Endothelial cell of umbilical vein (primary cell): ENCODE measurements around the gene ATG14. TPM values are rescaled to one million over a fixed set of nuclear protein-coding genes. Genes with fewer than 3 reads are reported as not detected.

Experiments used
- BruUV-seq: library from RNA; stranded (reverse); fragments of 400-500 nt; replicated peaks from 2 replicates; lab custom pipeline; 2021; lab: Mats Ljungman, UMichigan
- CTCF ChIA-PET: fragments of 300-600, 350-600 bp; sonication (Branson Sonifier 250); formaldehyde crosslinking; loops from one replicate; lab custom pipeline; 2021; ENCODE audit warnings: antibody characterized with exemption, inconsistent platforms; lab: Charles Lee
- POLR2A ChIA-PET: fragments of 300-600, 350-600 bp; sonication (Branson Sonifier 250); formaldehyde crosslinking; loops from one replicate; lab custom pipeline; 2021; ENCODE audit warnings: antibody characterized with exemption, inconsistent platforms; lab: Charles Lee
- DNase-seq: peaks from one replicate; pipeline ENCODE4 v3.0.0-alpha.2; 2011; ENCODE audit warnings: low read depth, low spot score
- FAIRE-seq: peaks from 2 replicates; lab custom pipeline; 2011; peaks lifted over from hg19 to GRCh38; lab: Jason Lieb, UNC
- H2AFZ ChIP-seq: 2 replicates; pipeline ENCODE4 v1.6.0; 2012; ENCODE audit warnings: low read depth, low read length, control low read depth, inconsistent platforms
- H3K27ac ChIP-seq: 2 replicates; pipeline ENCODE4 v1.5.1; 2011; ENCODE audit warnings: low read depth, mild to moderate bottlenecking, control low read depth, low read length, moderate library complexity; ENCODE audit not compliant: insufficient read depth
- H3K27me3 ChIP-seq, 2 experiments: 2 replicates each; pipeline versions ENCODE4 v1.6.0 to v1.6.1; 2011; ENCODE audit warnings: low read length in 2 of 2, mixed read lengths in 1 of 2; ENCODE audit not compliant: control insufficient read depth in 2 of 2, insufficient read depth in 2 of 2
- H3K36me3 ChIP-seq, 2 experiments: 2 replicates in 1 of 2; 3 replicates in 1 of 2; pipeline ENCODE4 v1.5.1; 2011; ENCODE audit warnings: low read length in 2 of 2, mild to moderate bottlenecking in 1 of 2, moderate library complexity in 1 of 2; ENCODE audit not compliant: control insufficient read depth in 2 of 2, insufficient read depth in 2 of 2; ENCODE audit errors: extremely low read depth in 1 of 2
- H3K4me1 ChIP-seq: 3 replicates; pipeline ENCODE4 v1.5.1; 2011; ENCODE audit warnings: mild to moderate bottlenecking, low read length; ENCODE audit not compliant: control insufficient read depth, insufficient read depth; ENCODE audit errors: extremely low read depth
- H3K4me2 ChIP-seq: 2 replicates; pipeline ENCODE4 v1.6.1; 2011; ENCODE audit warnings: low read length, control low read depth, mixed read lengths; ENCODE audit not compliant: insufficient read depth
- H3K4me3 ChIP-seq, 3 experiments: fragments of 200-600 bp in 1 of 3; sonication (generic), shearing (Covaris generic) in 1 of 3; replicated peaks in 1 of 3; 2 replicates each; pipeline ENCODE4 v1.5.1; 2011 to 2016; ENCODE audit warnings: control low read depth in 3 of 3, low read length in 3 of 3, mild to moderate bottlenecking in 2 of 3, inconsistent platforms in 1 of 3, low read depth in 1 of 3, moderate library complexity in 1 of 3; ENCODE audit not compliant: insufficient read depth in 1 of 3
- H3K79me2 ChIP-seq: 2 replicates; pipeline ENCODE4 v1.6.0; 2012; ENCODE audit warnings: low read length, inconsistent platforms; ENCODE audit not compliant: control insufficient read depth, insufficient read depth
- H3K9ac ChIP-seq: replicated peaks from 2 replicates; pipeline ENCODE3; 2011; ENCODE audit warnings: low read length, control low read depth; ENCODE audit not compliant: insufficient read depth; ENCODE audit errors: extremely low read depth
- H3K9me1 ChIP-seq: replicated peaks from 3 replicates; pipeline ENCODE4 v1.6.0; 2011; ENCODE audit warnings: mild to moderate bottlenecking, low read length; ENCODE audit not compliant: control insufficient read depth, insufficient read depth; ENCODE audit errors: extremely low read depth
- H3K9me3 ChIP-seq: replicated peaks from 2 replicates; pipeline ENCODE4 v1.5.1; 2012; ENCODE audit warnings: low read length, inconsistent platforms; ENCODE audit not compliant: control insufficient read depth, insufficient read depth
- H4K20me1 ChIP-seq: replicated peaks from 2 replicates; pipeline ENCODE3; 2011; ENCODE audit warnings: mild to moderate bottlenecking, low read length; ENCODE audit not compliant: control insufficient read depth, insufficient read depth; ENCODE audit errors: extremely low read depth
- EZH2 ChIP-seq: IDR thresholded peaks from 2 replicates; pipeline ENCODE4 v1.6.1; 2012; ENCODE audit warnings: borderline replicate concordance, low read depth, mild to moderate bottlenecking, moderate library complexity, low read length, inconsistent platforms; ENCODE audit not compliant: severe bottlenecking
- FOS ChIP-seq: IDR thresholded peaks from 2 replicates; pipeline ENCODE4 v1.6.1; 2011; ENCODE audit warnings: mild to moderate bottlenecking, low read length, moderate library complexity, borderline replicate concordance; ENCODE audit not compliant: insufficient read depth
- GATA2 ChIP-seq: IDR thresholded peaks from 2 replicates; pipeline ENCODE4 v1.7.0; 2011; ENCODE audit warnings: low read depth, mild to moderate bottlenecking, moderate library complexity, mixed read lengths, low read length; ENCODE audit not compliant: insufficient read length, insufficient read depth
- JUN ChIP-seq: IDR thresholded peaks from 2 replicates; pipeline ENCODE4 v1.6.1; 2011; ENCODE audit warnings: borderline replicate concordance, low read depth; ENCODE audit not compliant: insufficient read length, insufficient read depth
- MAX ChIP-seq: IDR thresholded peaks from 2 replicates; pipeline ENCODE4 v1.6.1; 2011; ENCODE audit not compliant: insufficient read depth, insufficient read length
- MYC ChIP-seq: IDR thresholded peaks from one replicate; pipeline ENCODE4 v1.6.1; 2011; ENCODE audit warnings: mild to moderate bottlenecking, low read depth, low read length
- POLR2A ChIP-seq: IDR thresholded peaks from 2 replicates; pipeline ENCODE4 v1.6.1; 2012; ENCODE audit warnings: low read depth, mild to moderate bottlenecking, control low read depth, low read length
- POLR2AphosphoS5 ChIP-seq: IDR thresholded peaks from 2 replicates; pipeline ENCODE4 v1.6.1; 2012; ENCODE audit warnings: low read depth, mild to moderate bottlenecking, control low read depth, low read length, moderate library complexity; ENCODE audit not compliant: insufficient read depth
- dilution Hi-C: fragments of 300-500 bp; cut with MboI; formaldehyde crosslinking; loops from one replicate; pipeline ENCODE4 v1.15.0; 2019; ENCODE audit warnings: low sequenced_read_pairs; ENCODE audit not compliant: extremely low pct_ligation_motif_present
- intact Hi-C: fragments of 100-400 bp; cut with micrococcal nuclease; formaldehyde crosslinking; loops from one replicate; pipeline ENCODE4 v1.10.0; 2022
- polyA plus RNA-seq, 4 experiments: library from polyadenylated mRNA; depleted of rRNA in 3 of 4; stranded (reverse) in 3 of 4; unstranded in 1 of 4; fragments of >200 nt; gene quantifications; 2 replicates each; pipeline versions ENCODE4 v1.2.1 to v1.2.3, GENCODE V29; 2011 to 2012; ENCODE audit warnings: missing spikeins in 1 of 4
- total RNA-seq: library from RNA; stranded (reverse); gene quantifications from 2 replicates; pipeline ENCODE4 v1.2.3, GENCODE V29; 2021
- TF ChIP-seq, protein P1 (sequence below), 2 donors: IDR thresholded peaks; 1 replicate in 1 of 2; 2 replicates in 1 of 2; pipeline ENCODE4 v1.5.1; 2011; ENCODE audit warnings: low read length in 2 of 2, mild to moderate bottlenecking in 2 of 2, moderate library complexity in 2 of 2, control low read depth in 1 of 2, inconsistent platforms in 1 of 2, low read depth in 1 of 2; ENCODE audit not compliant: insufficient read depth in 1 of 2; ENCODE audit errors: extremely low read depth in 1 of 2

Gene ATG14
- total and polyA plus RNA-seq, 2 donors (not counting 3 experiments of a cell fraction or from before 2014, with no cell fraction given), result 5.9 to 10.0 TPM

DNA sequence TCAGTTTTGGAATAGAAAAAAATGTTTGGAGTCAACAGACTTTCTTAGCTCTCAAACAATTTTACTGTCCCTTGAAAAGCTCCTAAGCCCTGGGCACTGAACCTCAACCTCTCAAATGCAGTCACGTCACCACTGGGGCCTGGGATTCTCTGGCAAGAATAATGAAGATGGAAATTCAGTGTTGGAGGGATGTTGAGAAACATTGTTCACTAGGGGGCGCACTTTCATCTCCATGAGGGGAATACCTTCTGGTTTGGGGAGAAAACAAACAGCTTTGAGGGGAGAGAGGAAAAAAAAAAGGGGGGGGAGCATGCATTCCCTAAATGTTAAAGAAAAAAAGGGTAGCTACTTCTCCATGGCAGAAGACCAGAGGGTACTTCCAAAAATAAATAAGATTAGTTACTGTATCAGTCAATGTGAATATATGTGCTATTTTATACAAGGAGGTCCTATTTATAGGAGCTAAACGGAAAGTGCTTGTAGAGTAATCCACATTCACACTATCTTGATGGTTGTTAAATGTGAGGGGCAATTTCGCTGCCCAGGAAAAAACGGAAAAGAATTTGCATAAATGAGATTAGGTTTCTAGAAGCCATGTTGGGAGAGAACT is 34.6 kb upstream of the ATG14 start:
- BruUV-seq, result no TSS peak
- Histone ChIP-seq H3K4me3 (no peak overlapping the region), H3K27me3 (no peaks in the 10 kb centered on the region), H3K36me3 (no peaks in the 10 kb centered on the region), H2AFZ (peak overlapping the region; percentile 61), H3K27ac (peak overlapping the region; percentile 61), H3K9me1 (no peaks in the 10 kb centered on the region), H3K9me3 (no peaks in the 10 kb centered on the region), H3K9ac (peak overlapping the region; percentile 10), H3K4me2 (no peak overlapping the region), H4K20me1 (no peaks in the 10 kb centered on the region), H3K4me1 (peaks cover 39% of the 10 kb centered on the region), H3K79me2 (no peaks in the 10 kb centered on the region)
- ChIA-PET POLR2A (no interaction called here), CTCF (interaction anchor here (0.6 to 3.4 kb wide), 99 partner anchors 8 to 1044 kb away, joined by 3 to 51 read pairs (median 6); partner anchors contain the start of gene KTN1)
- FAIRE-seq, result peak; percentile 79
- no peak for TF ChIP-seq FOS
- TF ChIP-seq, protein P1, sequence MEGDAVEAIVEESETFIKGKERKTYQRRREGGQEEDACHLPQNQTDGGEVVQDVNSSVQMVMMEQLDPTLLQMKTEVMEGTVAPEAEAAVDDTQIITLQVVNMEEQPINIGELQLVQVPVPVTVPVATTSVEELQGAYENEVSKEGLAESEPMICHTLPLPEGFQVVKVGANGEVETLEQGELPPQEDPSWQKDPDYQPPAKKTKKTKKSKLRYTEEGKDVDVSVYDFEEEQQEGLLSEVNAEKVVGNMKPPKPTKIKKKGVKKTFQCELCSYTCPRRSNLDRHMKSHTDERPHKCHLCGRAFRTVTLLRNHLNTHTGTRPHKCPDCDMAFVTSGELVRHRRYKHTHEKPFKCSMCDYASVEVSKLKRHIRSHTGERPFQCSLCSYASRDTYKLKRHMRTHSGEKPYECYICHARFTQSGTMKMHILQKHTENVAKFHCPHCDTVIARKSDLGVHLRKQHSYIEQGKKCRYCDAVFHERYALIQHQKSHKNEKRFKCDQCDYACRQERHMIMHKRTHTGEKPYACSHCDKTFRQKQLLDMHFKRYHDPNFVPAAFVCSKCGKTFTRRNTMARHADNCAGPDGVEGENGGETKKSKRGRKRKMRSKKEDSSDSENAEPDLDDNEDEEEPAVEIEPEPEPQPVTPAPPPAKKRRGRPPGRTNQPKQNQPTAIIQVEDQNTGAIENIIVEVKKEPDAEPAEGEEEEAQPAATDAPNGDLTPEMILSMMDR (IDR thresholded peaks at IDR 0.05; ENCODE audit: extremely low read depth in 1 of 2, insufficient read depth in 1 of 2, low read depth in 1 of 2, low read length in 2 of 2), result peak; percentile 58 to 65
- dilution Hi-C loops, result no loop called here
- intact Hi-C loops, result loop anchor here (2.0 to 10.0 kb wide), 8 partner anchors 189 to 1041 kb away; no protein-coding TSS in a partner anchor
- peak; percentile 80 for DNase-seq

GRCh38 chr14:55441286-55441685 is 29.7 kb upstream of the ATG14 start:
- H3K4me1 ChIP-seq, result peaks cover under 1% of the 10 kb centered on the region
- intact Hi-C loops, result loop anchor here (10.0 kb wide), 2 partner anchors 194 to 364 kb away; no protein-coding TSS in a partner anchor
- CTCF ChIA-PET, result interaction anchor here (0.6 to 12.4 kb wide), 11 partner anchors 8 to 1048 kb away, joined by 3 to 196 read pairs (median 4); no protein-coding TSS in a partner anchor
- no peak overlapping the region for H3K4me2 ChIP-seq
- no peak overlapping the region for H3K27ac ChIP-seq
- TF ChIP-seq EZH2 (no peak), POLR2AphosphoS5 (no peak), JUN (no peak), POLR2A (no peak), MAX (no peak), FOS (no peak), GATA2 (no peak), MYC (no peak)
- BruUV-seq, result no TSS peak
- dilution Hi-C loops, result no loop called here
- no peak overlapping the region for H3K4me3 ChIP-seq
- H3K9ac ChIP-seq, result no peak overlapping the region
- no peaks in the 10 kb centered on the region for H3K9me1 ChIP-seq
- H3K36me3 ChIP-seq, result no peaks in the 10 kb centered on the region
- H3K79me2 ChIP-seq, result no peaks in the 10 kb centered on the region
- FAIRE-seq, result no peak
- H2AFZ ChIP-seq, result no peak overlapping the region
- peaks cover 2 to 5% of the 10 kb centered on the region in 2 experiments for H3K27me3 ChIP-seq
- POLR2A ChIA-PET, result no interaction called here
- no peaks in the 10 kb centered on the region for H4K20me1 ChIP-seq
- DNase-seq, result no peak
- no peaks in the 10 kb centered on the region for H3K9me3 ChIP-seq
